ENCODE results near the gene PHLDB1.

The PHLDB1 gene

GRCh38 chr11:118644496-118644895 lies 37.1 kb downstream of the PHLDB1 start:
- no peak overlapping the region for H3K9ac ChIP-seq (ENCODE audit: low read length)
- TF ChIP-seq EZH2 (IDR thresholded peaks at IDR 0.05; ENCODE audit: borderline replicate concordance, low read length), result no peak
- H3K79me2 ChIP-seq (ENCODE audit: insufficient read depth, low read length), result no peaks in the 10 kb centered on the region
- H3K9me2 ChIP-seq (ENCODE audit: low read depth, low read length), result no peaks in the 10 kb centered on the region
- H3K4me3 ChIP-seq (ENCODE audit: low read depth, low read length, poor library complexity, severe bottlenecking), result no peak overlapping the region
- H3K4me1 ChIP-seq (ENCODE audit: insufficient read depth, low read length, severe bottlenecking), result peaks cover 13% of the 10 kb centered on the region
- H3K36me3 ChIP-seq (ENCODE audit: insufficient read depth, low read length), result no peaks in the 10 kb centered on the region
- H3K27ac ChIP-seq (ENCODE audit: low read depth, low read length, poor library complexity, severe bottlenecking), result no peak overlapping the region
- H4K20me1 ChIP-seq (ENCODE audit: insufficient read depth, low read length), result no peaks in the 10 kb centered on the region
- no peaks in the 10 kb centered on the region for H3K9me3 ChIP-seq (ENCODE audit: low read length)
- H2AFZ ChIP-seq (ENCODE audit: low read length), result no peak overlapping the region
- no peak overlapping the region for H3K4me2 ChIP-seq (ENCODE audit: low read length)
- H3F3A ChIP-seq (ENCODE audit: insufficient read depth, low read length), result no peaks in the 10 kb centered on the region
- H3K27me3 ChIP-seq (ENCODE audit: insufficient read depth, low read length), result no peaks in the 10 kb centered on the region

GRCh38 chr11:118645066-118645715 lies 37.8 kb downstream of the PHLDB1 start:
- Histone ChIP-seq H3K27ac (ENCODE audit: low read depth, low read length, poor library complexity, severe bottlenecking) (no peak overlapping the region), H3F3A (ENCODE audit: insufficient read depth, low read length) (no peaks in the 10 kb centered on the region), H3K4me3 (ENCODE audit: low read depth, low read length, poor library complexity, severe bottlenecking) (no peak overlapping the region), H3K79me2 (ENCODE audit: insufficient read depth, low read length) (no peaks in the 10 kb centered on the region), H3K9me2 (ENCODE audit: low read depth, low read length) (no peaks in the 10 kb centered on the region), H4K20me1 (ENCODE audit: insufficient read depth, low read length) (no peaks in the 10 kb centered on the region), H2AFZ (ENCODE audit: low read length) (no peak overlapping the region), H3K4me2 (ENCODE audit: low read length) (no peak overlapping the region), H3K27me3 (ENCODE audit: insufficient read depth, low read length) (no peaks in the 10 kb centered on the region), H3K9ac (ENCODE audit: low read length) (no peak overlapping the region), H3K36me3 (ENCODE audit: insufficient read depth, low read length) (no peaks in the 10 kb centered on the region), H3K9me3 (ENCODE audit: low read length) (no peaks in the 10 kb centered on the region), H3K4me1 (ENCODE audit: insufficient read depth, low read length, severe bottlenecking) (peaks cover 13% of the 10 kb centered on the region)
- TF ChIP-seq EZH2 (IDR thresholded peaks at IDR 0.05; ENCODE audit: borderline replicate concordance, low read length) (no peak), CTCF (IDR thresholded peaks at IDR 0.05; ENCODE audit: low read length) (no peak)

- no peaks in the 10 kb centered on the region for H4K20me1 ChIP-seq (ENCODE audit: insufficient read depth, low read length)
- H3K9ac ChIP-seq (ENCODE audit: low read length), result no peak overlapping the region
- H3K4me2 ChIP-seq (ENCODE audit: low read length), result no peak overlapping the region
- H3K27me3 ChIP-seq (ENCODE audit: insufficient read depth, low read length), result no peaks in the 10 kb centered on the region; the same call in 1 of the 2 replicates
- no peak overlapping the region for H3K27ac ChIP-seq (ENCODE audit: low read depth, low read length, poor library complexity, severe bottlenecking)
- no peak overlapping the region for H3K4me3 ChIP-seq (ENCODE audit: low read depth, low read length, poor library complexity, severe bottlenecking)
- TF ChIP-seq CTCF (IDR thresholded peaks at IDR 0.05; ENCODE audit: low read length), result no peak
- TF ChIP-seq EZH2 (IDR thresholded peaks at IDR 0.05; ENCODE audit: borderline replicate concordance, low read length), result no peak
- no peaks in the 10 kb centered on the region for H3K9me3 ChIP-seq (ENCODE audit: low read length)
- no peaks in the 10 kb centered on the region for H3K9me2 ChIP-seq (ENCODE audit: low read depth, low read length)
- H2AFZ ChIP-seq (ENCODE audit: low read length), result no peak overlapping the region
- no peaks in the 10 kb centered on the region for H3K36me3 ChIP-seq (ENCODE audit: insufficient read depth, low read length)
- H3K79me2 ChIP-seq (ENCODE audit: insufficient read depth, low read length), result no peaks in the 10 kb centered on the region
- H3F3A ChIP-seq (ENCODE audit: insufficient read depth, low read length), result no peaks in the 10 kb centered on the region
- H3K4me1 ChIP-seq (ENCODE audit: insufficient read depth, low read length, severe bottlenecking), result peaks cover 11% of the 10 kb centered on the region
These were observed 39.0 kb downstream of the PHLDB1 start for GRCh38 chr11:118646393-118646792.

GRCh38 chr11:118648291-118648690 lies 40.9 kb downstream of the PHLDB1 start:
- Histone ChIP-seq H3K9ac (ENCODE audit: low read length) (no peak overlapping the region), H4K20me1 (ENCODE audit: insufficient read depth, low read length) (no peaks in the 10 kb centered on the region), H3K4me1 (ENCODE audit: insufficient read depth, low read length, severe bottlenecking) (no peaks in the 10 kb centered on the region), H2AFZ (ENCODE audit: low read length) (no peak overlapping the region), H3K4me3 (ENCODE audit: low read depth, low read length, poor library complexity, severe bottlenecking) (no peak overlapping the region), H3F3A (ENCODE audit: insufficient read depth, low read length) (no peaks in the 10 kb centered on the region), H3K4me2 (ENCODE audit: low read length) (no peak overlapping the region), H3K9me3 (ENCODE audit: low read length) (no peaks in the 10 kb centered on the region), H3K27ac (ENCODE audit: low read depth, low read length, poor library complexity, severe bottlenecking) (no peak overlapping the region), H3K9me2 (ENCODE audit: low read depth, low read length) (no peaks in the 10 kb centered on the region), H3K36me3 (ENCODE audit: insufficient read depth, low read length) (no peaks in the 10 kb centered on the region), H3K79me2 (ENCODE audit: insufficient read depth, low read length) (no peaks in the 10 kb centered on the region), H3K27me3 (ENCODE audit: insufficient read depth, low read length) (no peaks in the 10 kb centered on the region; the same call in 1 of the 2 replicates)
- no peak for TF ChIP-seq CTCF (IDR thresholded peaks at IDR 0.05; ENCODE audit: low read length)
- TF ChIP-seq EZH2 (IDR thresholded peaks at IDR 0.05; ENCODE audit: borderline replicate concordance, low read length), result no peak

Data from OCI-LY1 (cell line).